ENCODE data around the gene DYNC1H1.

The DYNC1H1 gene

GRCh38 chr14:101985957-101986356 is 21.6 kb downstream of the DYNC1H1 start:
- no peak overlapping the region for H3K9ac ChIP-seq (ENCODE audit: low read depth, low read length)
- no peak overlapping the region for H3K4me3 ChIP-seq (ENCODE audit: low read depth, low read length)
- H3K4me1 ChIP-seq (ENCODE audit: control insufficient read depth, insufficient read depth, low read length): no peaks in the 10 kb centered on the region
- H3K36me3 ChIP-seq (ENCODE audit: control insufficient read depth, insufficient read depth, low read length): peaks cover 65% of the 10 kb centered on the region
- no peaks in the 10 kb centered on the region for H3K9me3 ChIP-seq (ENCODE audit: control insufficient read depth, insufficient read depth, low read length)
- H3K27me3 ChIP-seq (ENCODE audit: control insufficient read depth, insufficient read depth, low read length): no peaks in the 10 kb centered on the region

GRCh38 chr14:101986953-101987352 is 22.6 kb downstream of the DYNC1H1 start:
- no peaks in the 10 kb centered on the region for H3K27me3 ChIP-seq (ENCODE audit: control insufficient read depth, insufficient read depth, low read length)
- H3K4me3 ChIP-seq (ENCODE audit: low read depth, low read length): no peak overlapping the region
- no peak overlapping the region for H3K9ac ChIP-seq (ENCODE audit: low read depth, low read length)
- peaks cover 58% of the 10 kb centered on the region for H3K36me3 ChIP-seq (ENCODE audit: control insufficient read depth, insufficient read depth, low read length)
- no peaks in the 10 kb centered on the region for H3K4me1 ChIP-seq (ENCODE audit: control insufficient read depth, insufficient read depth, low read length)
- no peaks in the 10 kb centered on the region for H3K9me3 ChIP-seq (ENCODE audit: control insufficient read depth, insufficient read depth, low read length)

- Histone ChIP-seq H3K27me3 (ENCODE audit: control insufficient read depth, insufficient read depth, low read length) (no peaks in the 10 kb centered on the region), H3K36me3 (ENCODE audit: control insufficient read depth, insufficient read depth, low read length) (peaks cover 59% of the 10 kb centered on the region), H3K4me3 (ENCODE audit: low read depth, low read length) (no peak overlapping the region), H3K9me3 (ENCODE audit: control insufficient read depth, insufficient read depth, low read length) (no peaks in the 10 kb centered on the region), H3K9ac (ENCODE audit: low read depth, low read length) (no peak overlapping the region), H3K4me1 (ENCODE audit: control insufficient read depth, insufficient read depth, low read length) (no peaks in the 10 kb centered on the region)
Observed at GRCh38 chr14:101988377-101988776, 24.0 kb downstream of the DYNC1H1 start.

DNA sequence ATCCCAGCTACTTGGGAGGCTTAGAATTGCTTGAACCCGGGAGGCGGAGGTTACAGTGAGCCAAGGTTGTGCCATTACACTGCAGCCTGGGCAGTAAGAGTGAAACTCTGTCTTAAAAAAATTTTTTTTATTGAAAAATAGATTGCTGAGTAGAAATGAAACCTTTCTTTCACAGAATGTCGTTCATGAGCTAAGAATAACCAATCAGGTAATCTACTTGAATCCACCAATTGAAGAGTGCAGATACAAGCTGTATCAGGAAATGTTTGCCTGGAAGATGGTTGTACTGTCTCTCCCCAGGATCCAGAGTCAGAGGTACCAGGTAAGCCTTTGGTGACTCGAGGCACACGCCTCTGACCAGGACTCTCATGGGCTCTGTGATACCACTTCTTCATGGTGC is 27.0 kb downstream of the DYNC1H1 start:
- Histone ChIP-seq H3K27me3 (ENCODE audit: control insufficient read depth, insufficient read depth, low read length) (no peaks in the 10 kb centered on the region), H3K9ac (ENCODE audit: low read depth, low read length) (no peak overlapping the region), H3K36me3 (ENCODE audit: control insufficient read depth, insufficient read depth, low read length) (peaks cover 59% of the 10 kb centered on the region), H3K4me3 (ENCODE audit: low read depth, low read length) (no peak overlapping the region), H3K4me1 (ENCODE audit: control insufficient read depth, insufficient read depth, low read length) (no peaks in the 10 kb centered on the region), H3K9me3 (ENCODE audit: control insufficient read depth, insufficient read depth, low read length) (no peaks in the 10 kb centered on the region)

GRCh38 chr14:101992708-101993107 is 28.3 kb downstream of the DYNC1H1 start:
- Histone ChIP-seq H3K27me3 (ENCODE audit: control insufficient read depth, insufficient read depth, low read length) (no peaks in the 10 kb centered on the region), H3K9me3 (ENCODE audit: control insufficient read depth, insufficient read depth, low read length) (no peaks in the 10 kb centered on the region), H3K4me1 (ENCODE audit: control insufficient read depth, insufficient read depth, low read length) (no peaks in the 10 kb centered on the region), H3K36me3 (ENCODE audit: control insufficient read depth, insufficient read depth, low read length) (peaks cover 59% of the 10 kb centered on the region), H3K9ac (ENCODE audit: low read depth, low read length) (no peak overlapping the region), H3K4me3 (ENCODE audit: low read depth, low read length) (no peak overlapping the region)

DNA sequence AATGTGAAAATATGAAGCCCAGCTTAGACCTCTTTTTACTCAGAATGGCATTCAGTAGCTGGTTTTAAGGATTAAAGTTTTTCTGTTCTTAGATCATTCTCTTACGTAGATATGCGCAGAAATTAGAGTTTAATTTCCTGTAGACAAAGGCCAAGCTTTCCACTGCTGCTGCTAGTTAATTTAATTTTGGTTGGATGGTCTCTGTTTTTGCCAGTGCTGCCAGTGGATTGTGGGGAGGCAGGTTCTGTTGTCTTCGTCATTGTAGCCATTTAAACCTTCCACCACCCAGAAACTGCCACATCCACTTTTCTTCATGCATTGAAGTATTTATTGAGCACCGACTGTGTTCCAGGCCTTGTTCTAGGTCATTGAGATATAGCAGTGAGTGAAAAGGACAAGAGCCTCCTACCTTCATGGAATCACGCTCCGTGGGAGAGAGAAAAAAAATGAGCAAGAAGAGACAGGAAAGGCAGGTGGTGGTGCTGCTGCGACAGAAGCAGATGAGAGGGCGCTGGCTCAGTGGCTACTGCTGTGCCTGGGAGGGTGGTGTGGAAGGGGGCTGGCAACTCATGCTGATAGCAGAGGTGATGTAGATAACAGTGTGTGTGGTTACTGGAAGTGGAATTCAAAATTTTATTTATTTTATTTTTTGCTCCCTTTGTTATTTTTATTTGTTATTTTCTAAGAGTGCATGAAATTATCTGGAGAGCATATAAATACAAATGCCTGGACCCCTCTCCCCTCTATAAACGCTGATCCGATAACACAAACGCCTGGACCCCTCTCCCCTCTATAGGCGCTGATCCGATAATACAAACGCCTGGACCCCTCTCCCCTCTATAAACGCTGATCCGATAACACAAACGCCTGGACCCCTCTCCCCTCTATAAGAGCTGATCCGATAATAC is 33.3 kb downstream of the DYNC1H1 start:
- no peak overlapping the region for H3K4me3 ChIP-seq (ENCODE audit: low read depth, low read length)
- H3K27me3 ChIP-seq (ENCODE audit: control insufficient read depth, insufficient read depth, low read length): no peaks in the 10 kb centered on the region
- H3K36me3 ChIP-seq (ENCODE audit: control insufficient read depth, insufficient read depth, low read length): peaks cover 65% of the 10 kb centered on the region
- no peaks in the 10 kb centered on the region for H3K9me3 ChIP-seq (ENCODE audit: control insufficient read depth, insufficient read depth, low read length)
- no peaks in the 10 kb centered on the region for H3K4me1 ChIP-seq (ENCODE audit: control insufficient read depth, insufficient read depth, low read length)
- H3K9ac ChIP-seq (ENCODE audit: low read depth, low read length): no peak overlapping the region

- Histone ChIP-seq H3K4me1 (ENCODE audit: control insufficient read depth, insufficient read depth, low read length) (no peaks in the 10 kb centered on the region), H3K9me3 (ENCODE audit: control insufficient read depth, insufficient read depth, low read length) (no peaks in the 10 kb centered on the region), H3K9ac (ENCODE audit: low read depth, low read length) (no peak overlapping the region), H3K4me3 (ENCODE audit: low read depth, low read length) (no peak overlapping the region), H3K27me3 (ENCODE audit: control insufficient read depth, insufficient read depth, low read length) (no peaks in the 10 kb centered on the region), H3K36me3 (ENCODE audit: control insufficient read depth, insufficient read depth, low read length) (peaks cover 73% of the 10 kb centered on the region)
Observed at GRCh38 chr14:102000902-102001301, 36.5 kb downstream of the DYNC1H1 start.

DNA sequence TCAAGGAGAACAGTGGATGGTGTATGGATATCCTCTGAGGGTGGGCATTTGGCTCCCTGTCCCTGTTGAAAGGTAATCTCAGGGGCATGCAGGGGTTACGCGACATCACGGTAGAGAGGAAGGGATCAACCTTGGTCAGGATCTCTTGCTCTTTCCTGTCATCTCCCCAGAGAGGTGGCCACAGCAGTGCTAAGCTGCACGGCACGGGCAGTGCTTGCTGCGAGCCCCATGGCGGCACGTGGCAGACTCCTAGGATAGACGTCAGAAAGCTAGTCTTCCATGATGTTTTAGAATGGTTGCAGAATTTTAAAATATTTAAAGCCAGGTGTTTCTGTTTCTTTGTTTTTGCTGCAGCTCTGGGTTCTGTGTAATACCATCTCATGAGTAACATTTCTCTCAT is 41.0 kb downstream of the DYNC1H1 start:
- no peaks in the 10 kb centered on the region for H3K9me3 ChIP-seq (ENCODE audit: control insufficient read depth, insufficient read depth, low read length)
- no peak overlapping the region for H3K9ac ChIP-seq (ENCODE audit: low read depth, low read length)
- no peaks in the 10 kb centered on the region for H3K4me1 ChIP-seq (ENCODE audit: control insufficient read depth, insufficient read depth, low read length)
- no peaks in the 10 kb centered on the region for H3K27me3 ChIP-seq (ENCODE audit: control insufficient read depth, insufficient read depth, low read length)
- no peak overlapping the region for H3K4me3 ChIP-seq (ENCODE audit: low read depth, low read length)
- peaks cover 74% of the 10 kb centered on the region for H3K36me3 ChIP-seq (ENCODE audit: control insufficient read depth, insufficient read depth, low read length)

DNA sequence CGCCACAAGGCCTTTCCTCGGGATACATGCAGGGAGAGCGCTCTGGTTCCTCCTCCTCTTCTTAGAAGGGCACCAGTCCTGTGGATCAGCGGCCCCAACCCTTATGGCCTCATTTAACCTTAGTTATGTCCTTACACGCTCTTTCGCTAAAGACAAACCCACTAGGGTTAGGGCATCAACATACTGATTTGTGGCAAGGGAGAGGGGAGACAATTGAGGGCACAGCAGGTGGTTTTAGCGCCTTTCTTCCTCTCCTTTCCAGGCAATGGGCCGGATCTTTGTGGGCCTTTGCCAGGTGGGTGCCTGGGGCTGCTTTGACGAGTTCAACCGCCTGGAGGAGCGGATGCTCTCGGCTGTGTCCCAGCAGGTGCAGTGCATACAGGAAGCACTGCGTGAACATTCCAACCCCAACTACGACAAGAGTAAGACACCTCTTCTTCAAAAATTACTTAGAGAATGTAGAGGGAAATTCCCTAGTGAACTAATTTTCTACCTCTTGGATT is 43.6 kb downstream of the DYNC1H1 start:
- Histone ChIP-seq H3K4me1 (ENCODE audit: control insufficient read depth, insufficient read depth, low read length) (no peaks in the 10 kb centered on the region), H3K4me3 (ENCODE audit: low read depth, low read length) (no peak overlapping the region), H3K9me3 (ENCODE audit: control insufficient read depth, insufficient read depth, low read length) (no peaks in the 10 kb centered on the region), H3K27me3 (ENCODE audit: control insufficient read depth, insufficient read depth, low read length) (no peaks in the 10 kb centered on the region), H3K36me3 (ENCODE audit: control insufficient read depth, insufficient read depth, low read length) (peaks cover 77% of the 10 kb centered on the region), H3K9ac (ENCODE audit: low read depth, low read length) (no peak overlapping the region)

- Histone ChIP-seq H3K4me1 (ENCODE audit: control insufficient read depth, insufficient read depth, low read length) (no peaks in the 10 kb centered on the region), H3K9ac (ENCODE audit: low read depth, low read length) (no peak overlapping the region), H3K36me3 (ENCODE audit: control insufficient read depth, insufficient read depth, low read length) (peaks cover 80% of the 10 kb centered on the region), H3K4me3 (ENCODE audit: low read depth, low read length) (no peak overlapping the region), H3K27me3 (ENCODE audit: control insufficient read depth, insufficient read depth, low read length) (no peaks in the 10 kb centered on the region), H3K9me3 (ENCODE audit: control insufficient read depth, insufficient read depth, low read length) (no peaks in the 10 kb centered on the region)
Observed at GRCh38 chr14:102008891-102009290, 44.5 kb downstream of the DYNC1H1 start.

GRCh38 chr14:102011631-102012030 is 47.3 kb downstream of the DYNC1H1 start:
- no peak overlapping the region for H3K9ac ChIP-seq (ENCODE audit: low read depth, low read length)
- peaks cover 89% of the 10 kb centered on the region for H3K36me3 ChIP-seq (ENCODE audit: control insufficient read depth, insufficient read depth, low read length)
- no peak overlapping the region for H3K4me3 ChIP-seq (ENCODE audit: low read depth, low read length)
- H3K9me3 ChIP-seq (ENCODE audit: control insufficient read depth, insufficient read depth, low read length): no peaks in the 10 kb centered on the region
- H3K27me3 ChIP-seq (ENCODE audit: control insufficient read depth, insufficient read depth, low read length): no peaks in the 10 kb centered on the region
- no peaks in the 10 kb centered on the region for H3K4me1 ChIP-seq (ENCODE audit: control insufficient read depth, insufficient read depth, low read length)

- Histone ChIP-seq H3K27me3 (ENCODE audit: control insufficient read depth, insufficient read depth, low read length) (no peaks in the 10 kb centered on the region), H3K9me3 (ENCODE audit: control insufficient read depth, insufficient read depth, low read length) (no peaks in the 10 kb centered on the region), H3K4me3 (ENCODE audit: low read depth, low read length) (no peak overlapping the region), H3K9ac (ENCODE audit: low read depth, low read length) (no peak overlapping the region), H3K4me1 (ENCODE audit: control insufficient read depth, insufficient read depth, low read length) (no peaks in the 10 kb centered on the region), H3K36me3 (ENCODE audit: control insufficient read depth, insufficient read depth, low read length) (peaks cover 90% of the 10 kb centered on the region)
Observed at GRCh38 chr14:102012336-102012735, 48.0 kb downstream of the DYNC1H1 start.

Data from iPS-15b (cell line).